A549 (cell line): ENCODE results near the gene NAT8L.

Experiments
- MAZ ChIP-seq: fragments of 150-350 bp; IDR thresholded peaks from 2 replicates; pipeline ENCODE4 v1.6.1; 2014; ENCODE audit warnings: antibody characterized with exemption, low read depth, low read length, borderline replicate concordance
- PHF8 ChIP-seq: fragments of 200-600 bp; sonication (generic); IDR thresholded peaks from 2 replicates; pipeline ENCODE4 v1.6.1; 2016; ENCODE audit warnings: low read depth, mild to moderate bottlenecking, antibody characterized with exemption, moderate library complexity, borderline replicate concordance

- TF ChIP-seq PHF8 (no peak), MAZ (no peak)
These were observed 10.3 kb upstream of the NAT8L start for GRCh38 chr4:2048831-2049230.
